HuH-7 (cell line): ENCODE results near the gene IL15.
"Not testable (repeated sequence)": the region's sequence is repeated elsewhere in the genome, so short reads cannot be mapped to it uniquely, and the experiment has no call there.

ENCODE experiments used
- DNase-seq: peaks from one replicate; pipeline ENCODE4 v3.0.0; 2011; ENCODE audit warnings: low spot score

IL15 gene

DNA sequence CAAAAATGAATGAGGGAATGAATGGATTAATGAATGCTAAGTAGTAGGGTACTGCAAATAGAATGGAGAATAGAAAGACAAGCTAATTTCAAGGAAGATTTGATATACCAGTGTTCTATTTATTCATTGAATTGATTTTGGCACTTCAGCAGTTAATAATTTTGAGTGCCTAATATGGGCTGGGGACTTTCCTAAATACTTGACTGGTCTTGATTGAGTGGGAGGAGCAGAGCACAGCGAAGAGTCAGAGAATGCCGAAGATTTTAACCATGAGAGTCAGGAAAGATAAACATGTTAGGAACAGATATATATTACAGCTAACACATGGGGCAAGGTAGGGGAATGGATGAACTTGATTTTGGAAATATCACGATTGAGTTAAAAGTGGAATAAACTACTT is 10.6 kb downstream of the IL15 start:
- DNase-seq, result no peak

DNA sequence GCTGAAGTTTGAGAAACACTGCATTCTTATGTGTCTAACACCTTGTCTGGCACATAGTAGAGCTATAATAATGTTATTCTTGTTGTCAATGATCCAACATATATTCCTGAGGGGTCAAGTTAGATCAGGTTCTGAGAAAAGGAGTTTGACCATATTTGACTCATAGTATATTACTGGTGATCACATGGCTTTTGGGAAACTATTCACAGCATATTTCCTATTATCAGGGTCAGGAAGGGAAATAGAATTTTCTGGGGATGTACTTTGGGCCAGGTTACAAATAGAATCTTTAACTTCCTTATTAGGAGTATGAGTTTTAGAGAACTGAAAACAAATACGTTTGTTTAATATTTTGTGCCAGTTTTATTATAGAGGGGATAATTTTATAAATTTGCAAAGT is 11.6 kb downstream of the IL15 start:
- DNase-seq, result no peak

- no peak for DNase-seq
Observed at GRCh38 chr4:141652161-141652778, 15.9 kb downstream of the IL15 start.

- DNase-seq, result no peak
Observed at GRCh38 chr4:141654098-141654497, 17.7 kb downstream of the IL15 start.

DNA sequence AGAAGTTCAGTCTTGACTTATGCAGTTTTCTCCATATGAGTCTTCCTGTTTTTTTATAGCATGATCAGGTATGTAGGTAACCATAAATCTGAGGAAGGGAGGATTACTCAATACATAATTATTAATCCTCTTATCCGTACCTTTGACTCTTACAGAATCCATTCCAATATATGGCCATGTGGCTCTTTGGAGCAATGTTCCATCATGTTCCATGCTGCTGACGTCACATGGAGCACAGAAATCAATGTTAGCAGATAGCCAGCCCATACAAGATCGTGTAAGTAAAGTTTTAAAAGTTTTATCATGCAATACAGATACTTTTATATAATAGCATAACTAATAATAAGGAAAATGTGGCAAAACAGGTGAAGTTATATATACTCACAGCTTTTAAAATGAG is 19.6 kb downstream of the IL15 start:
- DNase-seq, result no peak

DNA sequence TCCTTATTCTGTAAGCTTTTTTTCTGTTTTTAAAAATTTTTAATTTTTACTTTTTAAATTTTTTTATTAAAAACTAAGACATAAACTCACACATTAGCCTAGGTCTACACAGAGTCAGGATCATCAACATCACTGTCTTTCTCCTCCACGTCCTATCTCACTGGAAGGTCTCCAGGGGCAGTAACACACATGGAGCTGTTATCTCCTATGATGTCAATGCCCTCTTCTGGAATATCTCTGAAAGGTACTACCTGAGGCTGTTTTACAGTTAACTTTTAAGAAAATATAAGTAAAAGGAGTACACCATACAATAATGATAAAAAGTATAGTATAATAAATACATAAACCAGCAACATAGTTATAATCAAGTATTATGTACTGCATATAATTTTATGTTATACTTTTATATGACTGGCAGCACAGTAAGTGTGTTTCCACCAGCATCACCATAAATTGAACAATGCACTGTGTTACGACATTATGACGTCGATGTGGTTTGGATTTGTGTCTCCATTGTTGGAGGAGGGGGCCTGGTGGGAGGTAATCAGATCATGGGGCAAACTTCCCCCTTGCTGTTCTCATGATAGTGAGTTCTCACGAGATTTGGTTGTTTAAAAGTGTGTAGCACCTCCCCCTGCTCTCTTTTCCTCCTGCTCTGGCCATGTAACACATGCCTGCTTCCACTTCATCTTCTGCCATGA is 21.3 kb downstream of the IL15 start:
- DNase-seq, result no peak

- DNase-seq, result no peak
Observed at GRCh38 chr4:141658309-141658708, 21.9 kb downstream of the IL15 start.

DNA sequence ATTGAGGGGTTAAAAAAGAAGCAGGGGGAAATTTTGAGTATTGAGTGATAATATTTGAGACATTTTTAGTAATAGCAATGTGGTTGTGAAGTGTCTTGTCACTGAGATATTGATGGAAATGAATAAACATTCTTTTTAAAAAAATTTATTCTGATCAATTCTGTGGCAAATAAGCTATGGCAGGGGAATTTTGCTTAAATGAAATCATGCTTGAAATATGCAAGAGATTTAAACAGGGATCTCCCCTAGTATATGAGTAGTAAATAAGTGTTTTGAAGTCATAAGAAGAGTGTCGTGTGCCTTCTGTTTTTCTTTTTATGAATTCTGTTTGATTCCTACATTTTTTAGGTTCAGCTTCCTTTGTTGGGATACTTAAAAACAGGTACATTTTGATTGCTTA is 23.2 kb downstream of the IL15 start:
- no peak for DNase-seq

GRCh38 chr4:141660880-141661279 is 24.5 kb downstream of the IL15 start:
- no peak for DNase-seq

DNA sequence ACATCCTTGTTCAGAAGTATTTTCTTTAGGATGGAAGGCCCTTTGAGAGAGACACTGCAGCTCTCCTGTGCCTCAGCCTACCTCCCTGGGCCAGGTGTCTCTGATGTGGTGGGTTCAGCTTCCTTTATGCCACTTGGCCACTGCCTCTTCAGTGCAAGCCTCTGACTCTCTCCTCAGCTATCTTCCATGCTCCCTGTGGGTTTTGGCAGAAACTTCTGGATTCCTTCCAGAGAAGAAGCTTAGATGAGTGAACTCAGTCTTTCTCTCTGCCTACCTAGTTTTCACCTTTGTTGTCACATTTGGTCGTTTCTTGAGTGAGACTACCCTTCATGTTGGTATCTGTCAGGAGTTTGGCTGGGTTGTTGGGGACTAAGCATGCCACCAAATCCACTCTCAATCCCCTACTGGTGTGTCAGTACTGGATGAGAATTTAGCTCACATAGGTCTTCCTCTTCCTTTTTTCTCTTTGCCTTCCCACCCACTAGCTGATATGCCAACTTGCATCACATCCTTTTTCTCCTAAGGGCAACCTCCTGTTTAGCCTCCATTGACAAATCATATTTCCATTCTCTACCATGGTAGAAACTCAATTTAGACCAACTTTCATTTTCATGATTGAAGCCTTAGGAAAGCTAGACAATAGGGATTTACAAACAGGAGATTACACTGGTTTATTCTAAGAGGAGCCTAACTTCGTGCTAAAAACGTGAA is 32.0 kb downstream of the IL15 start:
- no peak for DNase-seq

DNA sequence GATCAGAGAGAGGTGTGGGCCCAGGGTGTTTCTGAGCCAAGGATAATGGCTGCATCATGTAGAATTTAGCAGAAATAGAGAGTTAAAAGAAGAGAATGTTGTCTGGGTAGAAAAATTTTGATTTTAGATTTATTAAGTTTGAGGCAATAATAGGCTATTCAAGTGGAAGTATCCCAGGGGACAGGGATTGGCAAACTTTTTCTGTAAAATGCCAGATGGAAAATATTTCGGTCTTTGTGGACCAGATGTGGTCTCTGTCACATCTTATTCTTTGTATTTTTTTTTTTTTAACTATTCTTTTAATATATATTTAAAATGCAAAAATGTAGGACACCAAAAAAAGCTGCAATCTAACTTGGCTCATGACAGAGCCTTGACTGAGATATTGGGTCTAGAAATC is 33.1 kb downstream of the IL15 start:
- no peak for DNase-seq

GRCh38 chr4:141675384-141675783 is 39.0 kb downstream of the IL15 start:
- DNase-seq, result no peak

DNA sequence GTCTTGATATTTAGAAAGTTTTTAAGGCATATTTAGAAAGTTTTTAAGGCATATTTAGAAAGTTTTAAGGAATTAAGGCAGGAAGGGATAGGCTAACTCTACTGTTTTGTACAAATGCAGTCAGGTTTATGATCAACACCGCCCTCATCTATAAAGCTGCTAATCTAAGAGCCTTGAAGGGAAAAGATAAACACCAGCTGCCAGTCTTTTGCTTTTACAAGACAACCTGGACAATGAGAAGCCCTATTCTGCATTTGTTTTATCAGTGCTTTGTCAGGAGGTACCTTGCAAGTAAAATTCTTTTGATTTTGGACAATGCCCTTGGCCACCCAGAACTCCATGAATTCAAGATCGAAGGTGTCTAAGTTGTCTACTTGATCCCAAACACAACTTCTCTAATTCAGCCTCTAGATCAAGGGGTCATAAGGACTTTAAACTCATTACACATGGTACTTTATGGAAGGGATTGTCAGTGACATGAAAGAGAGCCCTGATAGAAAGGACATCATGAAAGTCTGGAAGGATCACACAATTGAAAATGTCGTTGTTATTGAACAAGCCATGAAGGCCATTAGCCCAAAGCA is 39.8 kb downstream of the IL15 start:
- DNase-seq, result no peak

- no peak for DNase-seq
Observed at GRCh38 chr4:141680060-141680459, 43.7 kb downstream of the IL15 start.

- no peak for DNase-seq
Observed at GRCh38 chr4:141684785-141685184, 48.4 kb downstream of the IL15 start.

GRCh38 chr4:141686146-141686775 is 49.9 kb downstream of the IL15 start:
- DNase-seq, result no peak

- no peak for DNase-seq
Observed at GRCh38 chr4:141686879-141687278, 50.5 kb downstream of the IL15 start.

DNA sequence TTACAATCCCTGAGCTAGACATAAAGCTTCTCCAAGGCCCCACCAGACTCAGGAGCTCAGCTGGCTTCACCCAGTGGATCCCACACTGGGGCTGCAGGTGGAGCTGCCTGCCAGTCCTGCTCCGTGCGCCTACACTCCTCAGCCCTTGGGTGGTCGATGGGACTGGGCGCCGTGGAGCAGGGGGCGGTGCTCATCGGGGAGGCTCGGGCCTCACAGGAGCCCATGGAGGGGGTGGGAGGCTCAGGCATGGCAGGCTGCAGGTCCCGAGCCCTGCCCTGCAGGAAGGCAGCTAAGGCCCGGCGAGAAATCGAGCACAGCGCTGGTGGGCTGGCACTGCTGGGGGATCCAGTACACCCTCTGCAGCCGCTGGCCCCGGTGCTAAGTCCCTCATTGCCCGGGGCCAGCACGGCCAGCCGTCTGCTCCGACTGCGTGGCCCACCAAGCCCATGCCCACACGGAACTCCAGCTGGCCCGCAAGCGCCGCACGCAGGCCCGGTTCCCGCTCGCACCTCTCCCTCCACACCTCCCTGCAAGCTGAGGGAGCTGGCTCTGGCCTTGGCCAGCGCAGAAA is 53.4 kb downstream of the IL15 start:
- not testable (repeated sequence) for DNase-seq

GRCh38 chr4:141691247-141691646 is 54.9 kb downstream of the IL15 start:
- DNase-seq, result not testable (repeated sequence)

DNA sequence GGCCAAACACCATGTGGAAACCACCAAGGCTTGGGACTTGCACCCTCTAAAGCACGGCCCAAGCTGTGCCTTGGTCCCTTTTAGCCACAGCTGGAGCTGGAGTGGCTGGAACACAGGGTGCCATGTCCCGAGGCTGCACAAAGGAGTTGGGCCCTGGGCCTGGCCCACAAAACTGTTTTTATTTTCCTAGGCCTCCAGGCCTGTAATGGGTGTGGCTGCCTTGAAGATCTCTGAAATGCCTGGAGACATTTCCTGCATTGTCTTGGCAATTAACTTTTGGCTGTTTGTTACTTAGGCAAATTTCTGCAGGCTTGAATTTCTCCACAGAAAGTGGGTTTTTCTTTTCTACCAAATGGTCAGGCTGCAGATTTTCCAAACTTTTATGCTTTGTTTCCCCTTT is 55.7 kb downstream of the IL15 start:
- DNase-seq, result no peak

DNA sequence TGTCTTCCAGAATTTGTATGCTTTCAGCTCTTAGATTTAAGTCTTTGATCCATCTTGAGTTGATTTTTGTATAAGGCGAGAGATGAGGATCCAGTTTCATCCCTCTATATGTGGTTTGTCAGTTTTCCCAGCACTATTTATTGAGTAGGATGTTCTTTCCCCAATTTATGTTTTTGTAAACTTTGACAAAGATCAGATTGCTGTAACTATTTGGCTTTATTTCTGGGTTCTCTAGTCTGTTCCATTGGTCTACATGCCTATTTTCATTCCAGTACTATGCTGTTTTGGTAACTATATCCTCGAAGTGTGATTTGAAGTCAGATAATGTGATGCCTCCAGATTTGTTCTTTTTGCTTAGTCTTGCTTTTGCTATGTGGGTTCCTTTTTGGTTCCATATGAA is 60.7 kb downstream of the IL15 start:
- no peak for DNase-seq

GRCh38 chr4:141702472-141703182 is 66.2 kb downstream of the IL15 start:
- DNase-seq, result no peak
